Epithelial cell of esophagus (primary cell): ENCODE measurements around the gene GTF3C2.
"Not testable (repeated sequence)": the region's sequence is repeated elsewhere in the genome, so short reads cannot be mapped to it uniquely, and the experiment has no call there.

Source experiments
- DNase-seq: peaks from one replicate; pipeline ENCODE4 v3.0.0; 2010; ENCODE audit warnings: low read depth
- H3K4me3 ChIP-seq: 2 replicates; pipeline ENCODE4 v1.5.1; 2011; ENCODE audit warnings: mild to moderate bottlenecking, low read length, control low read depth
- TF ChIP-seq, protein P1 (sequence below): IDR thresholded peaks from 2 replicates; pipeline ENCODE4 v1.5.1; 2011; ENCODE audit warnings: low read depth, mild to moderate bottlenecking, low read length, control low read depth, inconsistent platforms; ENCODE audit not compliant: insufficient read depth; ENCODE audit errors: missing control alignments

The GTF3C2 gene

DNA sequence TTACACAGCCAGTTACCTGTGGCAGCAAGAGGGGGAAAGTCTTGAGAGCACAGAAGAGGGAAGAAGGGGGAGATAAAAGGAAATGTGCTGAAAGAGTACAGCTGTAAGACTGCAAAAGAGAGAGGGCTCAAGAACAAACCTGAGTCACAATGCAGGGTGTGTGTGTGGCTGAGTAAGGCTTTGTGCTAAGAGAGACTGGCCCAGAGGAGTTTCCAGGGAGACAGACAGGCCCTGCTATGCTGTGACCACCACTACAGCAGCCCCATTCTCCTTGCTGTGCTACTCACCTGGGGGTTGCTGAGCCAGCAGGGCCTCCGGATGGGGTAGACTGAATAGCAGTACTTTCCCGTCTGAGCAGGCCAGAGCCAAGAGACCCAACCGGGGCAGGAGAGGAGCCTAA, 21.3 kb downstream of the GTF3C2 start:
- no peak overlapping the region for H3K4me3 ChIP-seq
- peak; percentile 40 for DNase-seq
- TF ChIP-seq, protein P1, sequence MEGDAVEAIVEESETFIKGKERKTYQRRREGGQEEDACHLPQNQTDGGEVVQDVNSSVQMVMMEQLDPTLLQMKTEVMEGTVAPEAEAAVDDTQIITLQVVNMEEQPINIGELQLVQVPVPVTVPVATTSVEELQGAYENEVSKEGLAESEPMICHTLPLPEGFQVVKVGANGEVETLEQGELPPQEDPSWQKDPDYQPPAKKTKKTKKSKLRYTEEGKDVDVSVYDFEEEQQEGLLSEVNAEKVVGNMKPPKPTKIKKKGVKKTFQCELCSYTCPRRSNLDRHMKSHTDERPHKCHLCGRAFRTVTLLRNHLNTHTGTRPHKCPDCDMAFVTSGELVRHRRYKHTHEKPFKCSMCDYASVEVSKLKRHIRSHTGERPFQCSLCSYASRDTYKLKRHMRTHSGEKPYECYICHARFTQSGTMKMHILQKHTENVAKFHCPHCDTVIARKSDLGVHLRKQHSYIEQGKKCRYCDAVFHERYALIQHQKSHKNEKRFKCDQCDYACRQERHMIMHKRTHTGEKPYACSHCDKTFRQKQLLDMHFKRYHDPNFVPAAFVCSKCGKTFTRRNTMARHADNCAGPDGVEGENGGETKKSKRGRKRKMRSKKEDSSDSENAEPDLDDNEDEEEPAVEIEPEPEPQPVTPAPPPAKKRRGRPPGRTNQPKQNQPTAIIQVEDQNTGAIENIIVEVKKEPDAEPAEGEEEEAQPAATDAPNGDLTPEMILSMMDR: no peak

DNA sequence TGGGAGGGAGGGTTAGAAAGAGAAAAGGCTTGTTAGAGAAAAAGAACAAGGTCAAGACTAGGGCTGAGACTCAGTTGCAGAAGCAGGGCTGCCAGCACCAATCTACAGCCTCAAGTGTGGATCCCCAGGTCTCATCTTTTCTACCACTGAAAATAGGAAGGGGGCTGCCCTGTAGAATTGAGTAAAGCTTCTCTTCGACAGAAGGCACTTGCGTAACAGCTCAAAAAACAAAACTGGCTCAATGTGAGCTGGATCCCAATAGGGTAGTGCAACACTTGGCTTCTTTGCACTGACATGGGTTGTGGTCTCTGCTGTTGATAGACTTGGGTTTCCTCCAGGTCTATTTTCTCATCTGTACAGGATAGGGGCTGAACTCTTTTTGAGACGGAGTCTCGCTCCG, 31.8 kb downstream of the GTF3C2 start:
- DNase-seq: no peak
- TF ChIP-seq, protein P1: no peak
- no peak overlapping the region for H3K4me3 ChIP-seq

DNA sequence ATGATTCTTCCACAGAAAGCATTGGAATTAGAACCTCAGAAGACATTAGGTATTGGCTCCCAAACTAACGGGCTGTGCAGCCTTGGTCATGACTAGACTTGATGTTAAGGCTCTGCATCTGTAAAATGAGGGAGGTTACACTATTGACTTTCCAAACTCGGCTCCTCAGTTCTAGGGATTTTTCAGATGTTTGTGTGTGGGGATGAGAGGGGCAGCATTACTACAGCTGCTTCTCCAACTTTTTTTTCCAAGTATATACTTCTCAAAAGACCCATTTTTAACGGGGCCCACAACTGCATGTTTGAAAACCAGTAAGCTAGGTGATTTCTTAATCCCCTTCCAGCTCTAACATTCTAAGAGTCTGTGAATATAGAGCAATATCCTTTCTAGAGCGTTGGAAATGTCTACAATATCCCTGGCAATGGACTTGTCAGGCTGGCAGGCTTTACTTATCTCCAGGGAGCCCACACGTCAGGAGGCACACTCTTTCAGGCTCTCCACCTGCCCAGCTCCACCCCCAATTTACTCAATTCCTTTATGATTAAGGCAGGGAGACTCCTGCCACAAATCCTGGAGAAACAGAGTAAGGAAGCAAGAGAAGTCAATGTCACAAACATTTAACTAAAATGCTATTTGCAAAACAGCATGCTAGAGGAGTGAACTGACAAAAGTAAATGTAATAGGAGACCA, 32.8 kb downstream of the GTF3C2 start:
- TF ChIP-seq, protein P1: no peak
- peak; percentile 59 for DNase-seq

GRCh38 chr2:27322766-27323595, 33.6 kb downstream of the GTF3C2 start, which contains the start of gene MPV17:
Gene MPV17 (minus strand): TSS chr2:27323097. CDS start chr2:27322517, 580 bp downstream.
- TF ChIP-seq, protein P1: no peak
- H3K4me3 ChIP-seq: peak within 1 kb of the TSS; percentile 91
- DNase-seq: peak; percentile 95

More for the DNA sequence above, 32.8 kb downstream of the GTF3C2 start:
- H3K4me3 ChIP-seq: peak overlapping the region; percentile 91

DNA sequence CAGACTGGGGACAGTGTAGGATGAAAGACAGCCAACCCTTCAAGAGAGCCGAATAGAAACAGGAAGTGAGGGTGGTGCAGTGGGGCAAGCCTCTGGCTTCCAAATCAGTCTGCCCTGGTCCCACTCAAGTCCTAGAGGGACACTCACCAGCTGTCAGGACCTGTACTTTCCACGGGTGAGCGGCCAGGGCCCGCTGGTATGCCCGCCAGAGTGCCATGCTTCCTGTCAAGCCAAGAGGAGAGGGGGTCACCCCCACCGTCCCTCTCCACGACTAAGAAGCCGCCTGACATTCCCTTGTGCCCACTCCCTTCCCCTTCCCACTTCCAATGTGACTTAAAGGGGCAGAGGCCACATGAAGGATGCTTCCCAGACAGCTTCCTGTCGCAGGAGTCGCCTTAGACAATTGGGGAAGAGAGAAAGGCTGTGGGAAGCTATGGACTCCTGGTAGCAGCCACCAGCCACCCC, 34.2 kb downstream of the GTF3C2 start:
- TF ChIP-seq, protein P1: no peak
- H3K4me3 ChIP-seq: peak overlapping the region; percentile 91
- DNase-seq: peak; percentile 20

GRCh38 chr2:27320958-27321543, 35.5 kb downstream of the GTF3C2 start:
- no peak overlapping the region for H3K4me3 ChIP-seq
- TF ChIP-seq, protein P1: peak; percentile 61
- peak; percentile 98 for DNase-seq

GRCh38 chr2:27319839-27320238, 36.7 kb downstream of the GTF3C2 start:
- H3K4me3 ChIP-seq: not testable (repeated sequence)

More at GRCh38 chr2:27319839-27320238, 36.7 kb downstream of the GTF3C2 start:
- DNase-seq: not testable (repeated sequence)
